ENCODE data around the gene GRIN3B. TPM values are rescaled to one million over a fixed set of nuclear protein-coding genes. Genes with fewer than 3 reads are reported as not detected.

GRIN3B gene
- total RNA-seq, 1 donor from 2014 or later: 0.16 TPM

DNA sequence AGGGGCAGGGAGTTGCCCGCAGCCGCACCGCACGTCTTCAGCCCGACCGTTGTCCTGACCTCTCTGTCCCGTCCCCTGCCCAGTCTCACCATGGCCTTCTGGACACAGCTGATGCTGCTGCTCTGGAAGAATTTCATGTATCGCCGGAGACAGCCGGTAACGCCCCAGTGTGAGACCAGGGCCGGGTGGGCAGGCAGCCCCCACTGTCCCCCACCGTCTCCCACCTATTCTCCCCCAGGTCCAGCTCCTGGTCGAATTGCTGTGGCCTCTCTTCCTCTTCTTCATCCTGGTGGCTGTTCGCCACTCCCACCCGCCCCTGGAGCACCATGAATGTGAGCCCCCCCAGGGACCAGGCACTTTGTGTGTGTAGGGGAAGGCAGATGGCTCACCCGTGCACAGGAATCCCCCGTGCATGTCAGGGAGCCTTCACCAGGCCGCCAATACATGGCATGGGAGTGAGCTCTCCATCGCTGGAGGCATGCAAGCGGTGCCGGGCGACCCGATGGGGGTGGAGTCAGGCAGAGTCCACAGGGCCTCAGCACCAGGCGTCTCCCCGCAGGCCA, 41.1 kb downstream of the GRIN3B start:
- no peak for DNase-seq (ENCODE audit: low spot score)

DNA sequence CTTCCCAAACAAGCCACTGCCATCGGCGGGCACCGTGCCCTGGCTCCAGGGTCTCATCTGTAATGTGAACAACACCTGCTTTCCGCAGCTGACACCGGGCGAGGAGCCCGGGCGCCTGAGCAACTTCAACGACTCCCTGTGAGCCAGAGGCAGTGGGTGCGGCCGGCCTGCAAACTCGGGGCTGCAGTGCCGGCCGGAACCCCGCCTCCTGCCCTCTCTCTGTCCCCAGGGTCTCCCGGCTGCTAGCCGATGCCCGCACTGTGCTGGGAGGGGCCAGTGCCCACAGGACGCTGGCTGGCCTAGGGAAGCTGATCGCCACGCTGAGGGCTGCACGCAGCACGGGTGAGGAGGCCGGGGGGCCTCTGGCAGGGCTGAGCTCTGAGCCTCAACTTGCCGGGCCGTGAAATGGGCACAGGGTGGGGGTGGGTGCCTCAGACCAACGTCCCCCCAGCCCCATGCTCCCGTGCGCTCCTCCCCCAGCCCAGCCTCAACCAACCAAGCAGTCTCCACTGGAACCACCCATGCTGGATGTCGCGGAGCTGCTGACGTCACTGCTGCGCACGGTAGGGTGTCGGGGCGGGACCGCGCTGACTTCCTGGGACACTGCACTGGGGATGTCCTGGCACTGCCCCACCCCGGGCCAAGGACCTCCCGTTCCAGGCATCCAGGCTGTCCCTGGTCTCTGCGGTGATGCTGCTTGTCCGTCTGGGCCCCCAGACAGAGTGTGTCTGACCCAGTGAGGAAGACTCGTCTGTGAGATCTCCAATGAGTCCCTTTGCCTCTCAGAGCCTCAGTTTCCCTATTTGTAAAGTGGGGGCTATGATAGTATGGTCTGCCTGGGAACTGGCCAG, 41.8 kb downstream of the GRIN3B start:
- DNase-seq (ENCODE audit: low spot score): no peak

DNA sequence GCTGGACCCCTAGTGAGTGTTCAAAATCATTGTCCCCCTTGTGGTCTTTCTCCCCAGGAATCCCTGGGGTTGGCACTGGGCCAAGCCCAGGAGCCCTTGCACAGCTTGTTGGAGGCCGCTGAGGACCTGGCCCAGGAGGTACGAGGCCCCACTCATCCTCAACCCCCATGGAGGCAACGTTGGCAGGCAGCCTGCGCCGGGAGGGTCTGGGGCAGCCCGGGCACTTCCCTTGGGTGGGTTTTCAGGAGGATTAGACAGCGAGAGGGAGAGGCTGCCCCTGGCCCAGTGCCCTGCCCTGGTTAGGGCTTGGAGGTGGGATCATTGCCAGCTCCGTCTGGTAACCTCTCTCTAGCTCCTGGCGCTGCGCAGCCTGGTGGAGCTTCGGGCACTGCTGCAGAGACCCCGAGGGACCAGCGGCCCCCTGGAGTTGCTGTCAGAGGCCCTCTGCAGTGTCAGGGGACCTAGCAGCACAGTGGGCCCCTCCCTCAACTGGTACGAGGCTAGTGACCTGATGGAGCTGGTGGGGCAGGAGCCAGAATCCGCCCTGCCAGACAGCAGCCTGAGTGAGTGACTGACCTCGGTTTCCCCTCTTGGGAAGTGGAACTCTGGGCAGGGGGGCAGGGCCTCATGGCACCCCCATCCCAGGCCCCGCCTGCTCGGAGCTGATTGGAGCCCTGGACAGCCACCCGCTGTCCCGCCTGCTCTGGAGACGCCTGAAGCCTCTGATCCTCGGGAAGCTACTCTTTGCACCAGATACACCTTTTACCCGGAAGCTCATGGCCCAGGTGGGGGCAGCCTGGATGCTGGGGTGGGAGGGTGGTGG, 42.7 kb downstream of the GRIN3B start:
- no peak for DNase-seq (ENCODE audit: low spot score)

DNA sequence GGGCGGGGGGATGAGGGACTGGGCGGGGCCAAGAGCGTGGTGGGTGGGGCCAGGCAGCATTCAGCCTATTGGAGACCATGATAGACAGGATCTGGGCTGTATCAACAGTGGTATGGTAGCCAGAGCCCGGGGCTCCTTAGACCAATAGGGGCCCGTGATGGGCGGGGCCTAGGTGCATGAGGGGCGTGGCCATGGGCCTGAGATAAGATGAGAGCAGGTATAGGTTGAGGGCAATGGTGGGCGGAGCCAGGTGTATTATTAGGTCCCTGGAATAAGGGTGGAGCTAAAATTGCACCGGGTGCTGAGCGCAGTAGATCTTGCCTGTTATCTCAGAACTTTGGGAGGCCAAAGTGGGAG, 45.0 kb downstream of the GRIN3B start:
- DNase-seq (ENCODE audit: low spot score): no peak

DNA sequence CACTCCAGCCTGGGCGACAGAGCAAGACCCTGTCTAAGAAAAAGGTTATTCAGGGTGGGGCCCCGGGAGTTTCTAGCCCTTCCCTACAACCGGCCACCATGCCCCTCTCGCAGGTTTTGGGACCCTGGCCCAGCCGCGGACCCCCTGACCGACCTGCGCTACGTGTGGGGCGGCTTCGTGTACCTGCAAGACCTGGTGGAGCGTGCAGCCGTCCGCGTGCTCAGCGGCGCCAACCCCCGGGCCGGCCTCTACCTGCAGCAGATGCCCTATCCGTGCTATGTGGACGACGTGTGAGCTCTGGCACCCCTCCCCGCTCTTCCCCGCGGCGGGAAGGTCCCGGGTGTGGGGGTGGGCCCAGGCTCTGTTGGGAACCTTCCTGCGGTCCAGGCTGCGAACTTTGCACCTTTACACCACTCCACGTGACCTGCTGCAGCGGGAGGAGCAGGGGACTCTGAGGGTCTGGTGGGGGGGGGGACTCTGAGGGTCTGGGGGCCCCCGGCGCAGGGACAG, 46.0 kb downstream of the GRIN3B start:
- DNase-seq (ENCODE audit: low spot score): no peak

DNA sequence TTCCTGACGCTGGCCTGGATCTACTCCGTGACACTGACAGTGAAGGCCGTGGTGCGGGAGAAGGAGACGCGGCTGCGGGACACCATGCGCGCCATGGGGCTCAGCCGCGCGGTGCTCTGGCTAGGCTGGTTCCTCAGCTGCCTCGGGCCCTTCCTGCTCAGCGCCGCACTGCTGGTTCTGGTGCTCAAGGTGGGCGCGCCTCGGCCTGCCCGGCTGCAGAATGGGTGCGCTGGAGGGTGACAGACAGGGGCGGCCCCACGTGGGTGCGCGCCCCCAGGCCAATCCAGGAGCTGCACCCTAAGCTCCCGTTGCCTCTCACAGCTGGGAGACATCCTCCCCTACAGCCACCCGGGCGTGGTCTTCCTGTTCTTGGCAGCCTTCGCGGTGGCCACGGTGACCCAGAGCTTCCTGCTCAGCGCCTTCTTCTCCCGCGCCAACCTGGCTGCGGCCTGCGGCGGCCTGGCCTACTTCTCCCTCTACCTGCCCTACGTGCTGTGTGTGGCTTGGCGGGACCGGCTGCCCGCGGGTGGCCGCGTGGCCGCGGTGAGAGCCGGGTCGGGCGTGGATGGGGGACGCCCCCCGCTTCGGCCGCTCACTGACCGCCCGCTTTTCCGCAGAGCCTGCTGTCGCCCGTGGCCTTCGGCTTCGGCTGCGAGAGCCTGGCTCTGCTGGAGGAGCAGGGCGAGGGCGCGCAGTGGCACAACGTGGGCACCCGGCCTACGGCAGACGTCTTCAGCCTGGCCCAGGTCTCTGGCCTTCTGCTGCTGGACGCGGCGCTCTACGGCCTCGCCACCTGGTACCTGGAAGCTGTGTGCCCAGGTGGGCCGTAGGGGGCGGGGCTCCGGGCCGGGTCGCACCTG, 46.8 kb downstream of the GRIN3B start:
- DNase-seq (ENCODE audit: low spot score): no peak

DNA sequence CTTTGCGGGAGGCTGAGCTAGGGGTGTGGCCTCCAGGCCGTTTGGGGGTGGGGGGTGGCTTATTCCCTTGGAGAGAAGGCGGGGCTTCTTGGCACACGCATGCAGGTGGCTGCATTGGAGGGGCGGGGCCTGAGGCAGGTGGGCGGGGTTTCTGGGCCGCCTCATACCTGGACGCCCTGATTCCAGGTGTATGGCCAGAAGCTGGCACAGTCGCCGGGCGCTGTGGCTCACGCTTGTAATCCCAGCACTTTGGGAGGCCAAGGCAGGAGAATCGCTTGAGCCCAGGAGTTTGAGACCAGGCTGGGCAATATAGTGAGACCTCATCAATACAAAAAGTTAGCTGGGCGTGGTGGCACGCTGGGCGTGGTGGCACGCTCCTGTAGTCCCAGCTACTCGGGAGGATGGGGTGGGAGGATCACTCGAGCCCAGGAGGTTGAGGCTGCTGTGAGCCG, 47.5 kb downstream of the GRIN3B start:
- no peak for DNase-seq (ENCODE audit: low spot score)

DNA sequence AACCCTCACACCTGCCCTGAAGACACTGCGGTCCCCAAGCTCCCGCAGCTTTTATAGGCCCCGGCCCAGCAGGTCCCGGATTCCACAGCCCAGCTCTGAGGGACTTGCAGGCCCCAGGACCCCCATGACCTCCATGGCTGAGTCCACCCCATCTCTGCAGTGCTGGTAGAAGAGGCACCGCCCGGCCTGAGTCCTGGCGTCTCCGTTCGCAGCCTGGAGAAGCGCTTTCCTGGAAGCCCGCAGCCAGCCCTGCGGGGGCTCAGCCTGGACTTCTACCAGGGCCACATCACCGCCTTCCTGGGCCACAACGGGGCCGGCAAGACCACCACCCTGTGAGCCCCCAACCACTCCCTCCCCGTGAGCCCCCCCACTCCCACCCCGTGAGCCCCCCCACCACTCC, 48.9 kb downstream of the GRIN3B start:
- DNase-seq (ENCODE audit: low spot score): no peak

DNA sequence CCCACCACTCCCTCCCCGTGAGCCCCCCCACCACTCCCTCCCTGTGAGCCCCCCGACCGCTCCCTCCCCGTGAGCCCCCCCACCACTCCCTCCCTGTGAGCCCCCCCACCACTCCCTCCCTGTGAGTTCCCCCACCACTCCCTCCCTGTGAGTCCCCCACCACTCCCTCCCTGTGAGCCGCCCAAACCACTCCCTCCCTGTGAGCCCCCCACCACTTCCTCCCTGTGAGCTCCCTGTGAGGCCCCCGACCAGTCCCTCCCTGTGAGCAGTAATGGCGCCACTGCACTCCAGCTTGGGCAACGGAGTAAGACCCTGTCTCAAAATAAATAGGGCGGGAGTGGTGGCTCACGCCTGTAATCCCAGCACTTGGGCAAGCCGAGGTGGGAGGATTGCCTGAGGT, 49.6 kb downstream of the GRIN3B start:
- no peak for DNase-seq (ENCODE audit: low spot score)

DNA sequence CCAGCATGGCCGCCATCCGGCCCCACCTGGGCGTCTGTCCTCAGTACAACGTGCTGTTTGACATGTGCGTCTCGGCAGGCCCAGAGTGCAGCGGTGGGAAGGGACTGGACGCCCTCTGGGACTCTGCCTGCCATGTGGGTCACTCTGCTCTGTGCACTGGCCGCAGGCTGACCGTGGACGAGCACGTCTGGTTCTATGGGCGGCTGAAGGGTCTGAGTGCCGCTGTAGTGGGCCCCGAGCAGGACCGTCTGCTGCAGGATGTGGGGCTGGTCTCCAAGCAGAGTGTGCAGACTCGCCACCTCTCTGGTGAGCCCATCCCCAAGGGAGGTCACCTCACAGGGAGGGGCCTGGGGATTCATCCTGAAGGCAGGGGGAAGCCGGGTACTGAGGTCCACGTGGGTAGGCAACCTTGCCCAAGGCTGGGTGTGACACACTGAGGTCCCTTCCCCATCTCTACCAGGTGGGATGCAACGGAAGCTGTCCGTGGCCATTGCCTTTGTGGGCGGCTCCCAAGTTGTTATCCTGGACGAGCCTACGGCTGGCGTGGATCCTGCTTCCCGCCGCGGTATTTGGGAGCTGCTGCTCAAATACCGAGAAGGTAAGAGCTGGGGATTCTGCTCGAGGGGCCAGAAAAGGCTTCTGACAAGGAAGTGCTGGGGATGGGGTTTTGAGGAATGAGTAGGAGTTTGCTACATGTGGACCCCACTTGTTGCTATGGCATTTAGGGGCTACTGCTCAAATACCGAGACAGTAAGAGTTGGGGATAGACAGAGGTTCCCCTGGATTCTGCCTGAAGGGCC, 51.0 kb downstream of the GRIN3B start:
- no peak for DNase-seq (ENCODE audit: low spot score)

DNA sequence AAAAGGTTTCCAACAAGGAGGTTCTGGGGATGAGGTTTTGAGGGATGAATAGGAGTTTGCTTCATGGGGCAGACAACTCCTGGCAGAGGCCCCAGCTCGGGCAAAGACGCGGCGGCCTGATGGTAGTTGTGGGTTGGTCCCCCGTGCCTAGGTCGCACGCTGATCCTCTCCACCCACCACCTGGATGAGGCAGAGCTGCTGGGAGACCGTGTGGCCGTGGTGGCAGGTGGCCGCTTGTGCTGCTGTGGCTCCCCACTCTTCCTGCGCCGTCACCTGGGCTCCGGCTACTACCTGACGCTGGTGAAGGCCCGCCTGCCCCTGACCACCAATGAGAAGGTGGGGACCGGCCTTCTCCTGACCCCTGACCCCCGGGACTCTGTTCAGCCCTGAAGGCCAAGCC, 51.6 kb downstream of the GRIN3B start:
- DNase-seq (ENCODE audit: low spot score): no peak

DNA sequence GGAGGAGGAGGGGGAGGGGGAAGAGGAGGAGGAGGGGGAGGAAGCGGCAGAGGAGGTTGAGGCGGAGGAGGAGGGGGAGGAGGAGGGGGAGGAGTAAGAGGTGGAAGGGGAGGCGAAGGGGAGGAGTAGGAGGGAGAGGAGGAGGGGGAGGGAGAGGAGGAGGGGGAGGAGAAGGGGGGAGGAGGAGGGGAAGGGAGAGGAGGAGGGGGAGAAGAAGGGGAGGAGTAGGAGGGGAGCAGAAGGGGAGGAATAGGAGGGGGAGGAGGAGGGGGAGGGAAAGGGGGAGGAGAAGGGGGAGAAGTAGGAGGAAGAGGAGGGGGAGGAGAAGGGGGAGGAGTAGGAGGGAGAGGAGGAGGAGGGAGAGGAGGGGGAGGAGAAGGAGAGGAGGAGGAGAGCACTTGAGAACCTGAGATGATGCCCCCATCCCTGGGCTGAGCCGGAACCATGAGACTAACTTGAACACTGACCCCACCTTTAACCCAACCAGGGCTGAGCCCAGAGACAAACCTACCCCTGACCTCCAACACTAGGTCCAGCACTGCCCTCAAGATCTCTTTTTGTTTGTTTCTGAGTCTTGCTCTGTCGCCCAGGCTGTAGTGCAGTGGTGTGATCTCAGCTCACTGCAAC, 52.2 kb downstream of the GRIN3B start:
- no peak for DNase-seq (ENCODE audit: low spot score)

DNA sequence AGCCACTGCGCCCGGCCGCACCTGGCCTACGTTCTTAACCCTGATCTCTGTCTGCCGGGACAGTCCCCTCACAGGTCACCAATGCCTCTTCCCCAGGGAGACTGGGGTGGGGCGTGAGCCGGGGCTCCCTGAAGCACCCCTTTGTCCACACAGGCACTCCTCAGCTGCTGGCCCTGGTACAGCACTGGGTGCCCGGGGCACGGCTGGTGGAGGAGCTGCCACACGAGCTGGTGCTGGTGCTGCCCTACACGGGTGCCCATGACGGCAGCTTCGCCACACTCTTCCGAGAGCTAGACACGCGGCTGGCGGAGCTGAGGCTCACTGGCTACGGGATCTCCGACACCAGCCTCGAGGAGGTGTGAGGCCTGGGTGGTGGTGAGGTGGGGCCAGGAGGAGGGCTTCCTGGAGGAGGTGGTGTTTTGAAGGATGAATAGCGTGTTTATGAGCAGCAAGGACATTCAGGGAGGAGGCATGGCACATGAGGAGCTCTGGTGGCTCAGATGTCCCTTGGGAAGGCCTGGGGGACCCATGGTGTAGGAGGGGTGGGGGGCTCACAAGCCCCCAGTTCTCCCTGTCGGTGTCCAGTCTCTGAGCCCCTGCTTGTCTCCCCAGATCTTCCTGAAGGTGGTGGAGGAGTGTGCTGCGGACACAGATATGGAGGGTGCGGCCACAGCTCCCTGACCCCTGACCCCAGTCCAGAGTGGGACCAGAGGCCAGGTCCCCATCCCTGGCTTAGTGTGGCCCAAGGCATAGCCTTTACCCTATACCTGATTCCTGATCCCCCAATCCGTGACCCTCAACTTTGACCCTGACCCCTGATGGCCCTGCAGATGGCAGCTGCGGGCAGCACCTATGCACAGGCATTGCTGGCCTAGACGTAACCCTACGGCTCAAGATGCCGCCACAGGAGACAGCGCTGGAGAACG, 53.2 kb downstream of the GRIN3B start:
- DNase-seq (ENCODE audit: low spot score): no peak

DNA sequence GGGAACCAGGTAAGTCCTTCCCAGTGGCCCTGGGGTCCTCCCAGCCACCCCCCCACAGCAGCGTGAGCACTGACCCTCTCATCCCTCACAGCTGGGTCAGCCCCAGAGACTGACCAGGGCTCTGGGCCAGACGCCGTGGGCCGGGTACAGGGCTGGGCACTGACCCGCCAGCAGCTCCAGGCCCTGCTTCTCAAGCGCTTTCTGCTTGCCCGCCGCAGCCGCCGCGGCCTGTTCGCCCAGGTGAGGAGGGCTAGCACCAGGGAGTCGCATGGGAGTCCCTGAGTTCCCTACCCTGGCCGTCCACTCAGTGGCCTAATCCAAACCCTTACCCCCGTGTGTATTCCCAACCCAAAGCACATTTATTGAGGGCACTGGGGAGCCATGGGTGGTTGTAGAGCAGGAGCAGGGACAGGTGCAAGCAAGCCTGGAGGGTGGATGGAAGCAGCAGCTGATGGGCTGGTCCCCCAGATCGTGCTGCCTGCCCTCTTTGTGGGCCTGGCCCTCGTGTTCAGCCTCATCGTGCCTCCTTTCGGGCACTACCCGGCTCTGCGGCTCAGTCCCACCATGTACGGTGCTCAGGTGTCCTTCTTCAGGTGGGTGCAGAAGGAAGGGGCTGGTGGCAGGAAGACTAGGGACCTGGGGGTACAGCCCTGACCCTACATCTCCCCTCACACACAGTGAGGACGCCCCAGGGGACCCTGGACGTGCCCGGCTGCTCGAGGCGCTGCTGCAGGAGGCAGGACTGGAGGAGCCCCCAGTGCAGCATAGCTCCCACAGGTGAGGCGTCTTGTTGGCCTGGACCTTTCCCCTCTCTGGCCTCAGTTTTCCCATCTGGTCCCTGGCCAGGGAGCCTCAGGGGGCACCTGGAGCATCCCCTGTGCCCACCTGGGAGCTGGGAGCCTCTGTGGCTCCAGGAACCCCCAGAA, 54.1 kb downstream of the GRIN3B start:
- no peak for DNase-seq (ENCODE audit: low spot score)

DNA sequence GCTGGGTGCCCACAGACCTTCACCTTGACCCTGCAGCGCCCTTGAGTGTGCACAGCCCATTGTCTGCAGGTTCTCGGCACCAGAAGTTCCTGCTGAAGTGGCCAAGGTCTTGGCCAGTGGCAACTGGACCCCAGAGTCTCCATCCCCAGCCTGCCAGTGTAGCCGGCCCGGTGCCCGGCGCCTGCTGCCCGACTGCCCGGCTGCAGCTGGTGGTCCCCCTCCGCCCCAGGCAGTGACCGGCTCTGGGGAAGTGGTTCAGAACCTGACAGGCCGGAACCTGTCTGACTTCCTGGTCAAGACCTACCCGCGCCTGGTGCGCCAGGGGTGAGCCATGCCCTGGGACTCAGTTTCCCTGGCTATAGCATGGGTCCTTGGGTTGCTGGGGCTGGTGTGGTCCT, 54.8 kb downstream of the GRIN3B start:
- no peak for DNase-seq (ENCODE audit: low spot score)

DNA sequence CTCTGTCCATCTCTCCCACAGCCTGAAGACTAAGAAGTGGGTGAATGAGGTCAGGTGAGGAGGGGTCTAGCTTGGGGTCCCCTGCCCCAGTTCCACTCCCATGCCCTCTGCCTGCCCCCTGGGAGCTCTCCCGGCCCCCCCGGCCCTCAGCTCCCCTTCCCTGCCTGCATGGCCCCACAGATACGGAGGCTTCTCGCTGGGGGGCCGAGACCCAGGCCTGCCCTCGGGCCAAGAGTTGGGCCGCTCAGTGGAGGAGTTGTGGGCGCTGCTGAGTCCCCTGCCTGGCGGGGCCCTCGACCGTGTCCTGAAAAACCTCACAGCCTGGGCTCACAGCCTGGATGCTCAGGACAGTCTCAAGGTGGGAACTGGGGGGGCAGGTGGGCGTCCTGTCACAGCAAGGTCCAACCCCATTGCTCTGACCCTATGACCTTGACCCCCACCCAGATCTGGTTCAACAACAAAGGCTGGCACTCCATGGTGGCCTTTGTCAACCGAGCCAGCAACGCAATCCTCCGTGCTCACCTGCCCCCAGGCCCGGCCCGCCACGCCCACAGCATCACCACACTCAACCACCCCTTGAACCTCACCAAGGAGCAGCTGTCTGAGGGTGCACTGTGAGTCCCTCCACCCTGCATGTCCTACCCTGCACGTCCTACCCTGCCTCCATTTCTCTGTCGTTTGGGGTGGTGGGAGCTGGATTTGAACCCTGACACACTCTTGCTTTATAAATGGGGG, 55.8 kb downstream of the GRIN3B start:
- no peak for DNase-seq (ENCODE audit: low spot score)
